HL-60 (cell line): Measurements from ENCODE around the gene HK1.

ENCODE experiments used
- DNase-seq, 2 experiments: peaks; one replicate each; pipeline ENCODE4 v3.0.0-alpha.2; 2010 to 2020; ENCODE audit warnings: low read depth in 1 of 2, low spot score in 1 of 2
- H3K27ac ChIP-seq: fragments of 250-450 bp; sonication (Bioruptor Pico); replicated peaks from 2 replicates; pipeline ENCODE4 v1.5.1; 2020; ENCODE audit warnings: mild to moderate bottlenecking, moderate library complexity
- H3K27me3 ChIP-seq: fragments of 250-450 bp; sonication (Bioruptor Pico); 2 replicates; pipeline ENCODE4 v1.5.1; 2021; ENCODE audit warnings: mild to moderate bottlenecking, moderate library complexity; ENCODE audit not compliant: insufficient read depth, poor library complexity, severe bottlenecking
- H3K4me3 ChIP-seq: replicated peaks from 2 replicates; pipeline ENCODE4 v1.5.1; 2011; ENCODE audit warnings: mild to moderate bottlenecking, control low read depth, low read length; ENCODE audit not compliant: insufficient read depth
- CTCF ChIP-seq: IDR thresholded peaks from one replicate; pipeline ENCODE4 v1.5.1; 2011; ENCODE audit warnings: low read length, control low read depth, inconsistent platforms; ENCODE audit not compliant: insufficient read depth
- GABPA ChIP-seq: IDR thresholded peaks from 2 replicates; pipeline ENCODE4 v1.6.1; 2012; ENCODE audit warnings: low read depth
- POLR2AphosphoS5 ChIP-seq: IDR thresholded peaks from 2 replicates; pipeline ENCODE4 v1.6.1; 2012; ENCODE audit warnings: low read depth
- REST ChIP-seq: IDR thresholded peaks from 2 replicates; pipeline ENCODE4 v1.6.1; 2012; ENCODE audit warnings: low read depth; ENCODE audit not compliant: insufficient replicate concordance
- SPI1 ChIP-seq: IDR thresholded peaks from 2 replicates; pipeline ENCODE4 v1.6.1; 2012; ENCODE audit warnings: low read depth, mild to moderate bottlenecking, borderline replicate concordance

HK1 gene

GRCh38 chr10:69435966-69436520, 157.7 kb downstream of the HK1 start:
- H3K27me3 ChIP-seq = no peaks in the 10 kb centered on the region
- no peak overlapping the region for H3K27ac ChIP-seq
- H3K4me3 ChIP-seq = no peak overlapping the region
- TF ChIP-seq SPI1 (no peak), CTCF (no peak)
- no peak for DNase-seq

- no peak for TF ChIP-seq GABPA
- no peak for TF ChIP-seq CTCF
- no peak for TF ChIP-seq POLR2AphosphoS5
- TF ChIP-seq SPI1 = no peak
- no peak for TF ChIP-seq REST
- no peak for DNase-seq
- H3K4me3 ChIP-seq = no peak overlapping the region
- H3K27ac ChIP-seq = no peak overlapping the region
- H3K27me3 ChIP-seq = no peaks in the 10 kb centered on the region
Observed at GRCh38 chr10:69437321-69438259, 159.3 kb downstream of the HK1 start.

GRCh38 chr10:69438536-69439349, 160.4 kb downstream of the HK1 start:
- Histone ChIP-seq H3K27me3 (no peaks in the 10 kb centered on the region), H3K27ac (no peak overlapping the region; the same call in 1 of the 2 replicates)
- peak; percentile 17 to 45 for DNase-seq

More at GRCh38 chr10:69438536-69439349, 160.4 kb downstream of the HK1 start:
- H3K4me3 ChIP-seq = no peak overlapping the region
- TF ChIP-seq SPI1 = no peak
- TF ChIP-seq CTCF = no peak
- no peak for TF ChIP-seq REST
- no peak for TF ChIP-seq POLR2AphosphoS5
- TF ChIP-seq GABPA = no peak
